Small intestine (tissue), 7 donors: ENCODE data around the gene KIF16B. TPM values are rescaled to one million over a fixed set of nuclear protein-coding genes. Genes with fewer than 3 reads are reported as not detected.

Experiments
- DNase-seq, 2 donors: peaks; one replicate each; pipeline versions ENCODE4 v3.0.0 to v3.0.0-alpha.2; 2013
- FAIRE-seq: peaks from 2 replicates; lab custom pipeline; 2012; peaks lifted over from hg19 to GRCh38; lab: Jason Lieb, UNC
- H3K27ac ChIP-seq, 3 donors: one replicate each; pipeline ENCODE4 v1.5.1; 2013; ENCODE audit warnings: low read length in 2 of 3, mild to moderate bottlenecking in 2 of 3, control low read depth in 1 of 3, inconsistent platforms in 1 of 3, low read depth in 1 of 3, moderate library complexity in 1 of 3
- H3K27me3 ChIP-seq, 3 donors: one replicate each; pipeline ENCODE4 v1.6.1; 2013; ENCODE audit warnings: low read length in 3 of 3, inconsistent platforms in 1 of 3; ENCODE audit not compliant: control insufficient read depth in 3 of 3, insufficient read depth in 3 of 3
- H3K36me3 ChIP-seq, 3 donors: one replicate each; pipeline ENCODE4 v1.6.1; 2013; ENCODE audit warnings: low read length in 3 of 3, inconsistent platforms in 1 of 3, low read depth in 1 of 3, mild to moderate bottlenecking in 1 of 3, moderate library complexity in 1 of 3; ENCODE audit not compliant: control insufficient read depth in 3 of 3, insufficient read depth in 2 of 3
- H3K4me1 ChIP-seq, 3 donors: one replicate each; pipeline ENCODE4 v1.6.1; 2013; ENCODE audit warnings: low read length in 2 of 3, inconsistent platforms in 1 of 3, low read depth in 1 of 3, mild to moderate bottlenecking in 1 of 3, moderate library complexity in 1 of 3; ENCODE audit not compliant: control insufficient read depth in 3 of 3, insufficient read depth in 2 of 3
- H3K4me3 ChIP-seq, 3 donors: one replicate each; pipeline ENCODE4 v1.5.1; 2013; ENCODE audit warnings: low read length in 3 of 3, control low read depth in 1 of 3, inconsistent platforms in 1 of 3, low read depth in 1 of 3, mild to moderate bottlenecking in 1 of 3, moderate library complexity in 1 of 3
- H3K9me3 ChIP-seq, 2 donors: one replicate each; pipeline ENCODE4 v1.6.1; 2013; ENCODE audit warnings: low read depth in 1 of 2, low read length in 1 of 2; ENCODE audit not compliant: control insufficient read depth in 2 of 2, insufficient read depth in 1 of 2
- WGBS, 3 donors: extraction: QIAGEN DNeasy Blood & Tissue Kit; methylation state at CpG; one replicate each; pipeline ENCODE4 v1.1.7; 2013; 5-methylcytosine and 5-hydroxymethylcytosine counted together
- polyA plus RNA-seq, 4 donors: library from polyadenylated mRNA; stranded (reverse) in 3 of 4; unstranded in 1 of 4; fragments of 200-250 nt in 3 of 4; fragments of 120-200 nt in 1 of 4; gene quantifications; one replicate each; pipeline versions ENCODE4 v1.2.1 to v1.2.3, GENCODE V29; 2013
- donor health status: healthy with polysubstance abuse.
- donor health status: control.
- donor health status: control.
- donor health status: Bipolar disorder and iron deficiency.
- donor health status: healthy.

The KIF16B gene
- polyA plus RNA-seq, 4 donors, result 12.4 to 46.7 (median 28.0) TPM

DNA sequence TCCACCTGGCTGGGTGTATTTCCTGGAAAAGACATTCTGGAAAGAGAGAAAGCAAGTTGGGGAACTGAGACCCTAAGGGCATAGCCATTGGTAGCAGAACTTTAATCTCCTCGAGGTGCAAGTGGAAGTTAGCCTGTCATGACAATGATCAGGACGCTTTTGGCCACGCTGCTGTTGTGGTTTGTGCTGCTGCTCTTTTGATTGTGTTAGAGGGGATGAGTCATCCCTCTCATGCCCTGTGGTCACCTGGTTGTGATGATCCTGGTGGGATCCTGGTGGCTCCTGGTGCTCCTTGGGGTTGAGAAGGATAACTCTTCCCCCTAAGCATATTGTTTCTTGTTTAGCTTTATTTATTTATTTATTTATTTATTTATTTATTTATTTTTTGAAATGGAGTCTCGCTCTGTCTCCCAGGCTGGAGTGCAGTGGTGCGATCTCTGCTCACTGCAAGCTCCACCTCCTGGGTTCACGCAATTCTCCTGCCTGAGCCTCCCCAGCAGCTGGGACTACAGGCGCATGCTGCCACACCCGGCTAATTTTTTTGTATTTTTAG is 350.3 kb downstream of the KIF16B start:
- H3K4me3 ChIP-seq, result no peak overlapping the region
- H3K27me3 ChIP-seq, result peaks cover 0 to 1% (median 0%) of the 10 kb centered on the region in 3 donors
- 84 to 87% (median 87%) methylated on average over 8 of the region's 8 CpGs for WGBS, 3 donors
- DNase-seq, result no peak
- no peaks in the 10 kb centered on the region for H3K36me3 ChIP-seq
- no peak overlapping the region for H3K27ac ChIP-seq
- no peaks in the 10 kb centered on the region for H3K4me1 ChIP-seq
- H3K9me3 ChIP-seq, result peaks cover 0 to 6% of the 10 kb centered on the region in 2 donors
- FAIRE-seq, result no peak

Other genes starting within 250 kb of the KIF16B start
- 10 to 100 TPM; 48.9 to 73.6 (median 66.3) TPM for gene SNRPB2, start 156.6 kb upstream of the KIF16B start, polyA plus RNA-seq
- not detected for gene OTOR, start 174.9 kb upstream of the KIF16B start, polyA plus RNA-seq